ENCODE data around the gene ARMC6. TPM values are rescaled to one million over a fixed set of nuclear protein-coding genes. Genes with fewer than 3 reads are reported as not detected.

The ARMC6 gene
- total RNA-seq, 2 donors from 2014 or later, result 21.0 to 38.6 TPM

- Histone ChIP-seq H3K4me3 (no peak overlapping the region), H3K27ac (no peak overlapping the region), H3K36me3 (peaks cover 12% of the 10 kb centered on the region), H3K4me1 (ENCODE audit: control insufficient read depth in 1 of 2, low read depth in 2 of 2) (no peaks in the 10 kb centered on the region), H3K9me3 (no peaks in the 10 kb centered on the region), H3K27me3 (replicated peaks; ENCODE audit: insufficient read depth) (no peaks in the 10 kb centered on the region)
- no peak for TF ChIP-seq CTCF (IDR thresholded peaks at IDR 0.05)
- ATAC-seq (ENCODE audit: insufficient number of reproducible peaks, low FRiP score, low read depth), result no peak
- DNase-seq (ENCODE audit: low spot score), result no peak
Measured at GRCh38 chr19:19052921-19053320, 19.5 kb downstream of the ARMC6 start.

DNA sequence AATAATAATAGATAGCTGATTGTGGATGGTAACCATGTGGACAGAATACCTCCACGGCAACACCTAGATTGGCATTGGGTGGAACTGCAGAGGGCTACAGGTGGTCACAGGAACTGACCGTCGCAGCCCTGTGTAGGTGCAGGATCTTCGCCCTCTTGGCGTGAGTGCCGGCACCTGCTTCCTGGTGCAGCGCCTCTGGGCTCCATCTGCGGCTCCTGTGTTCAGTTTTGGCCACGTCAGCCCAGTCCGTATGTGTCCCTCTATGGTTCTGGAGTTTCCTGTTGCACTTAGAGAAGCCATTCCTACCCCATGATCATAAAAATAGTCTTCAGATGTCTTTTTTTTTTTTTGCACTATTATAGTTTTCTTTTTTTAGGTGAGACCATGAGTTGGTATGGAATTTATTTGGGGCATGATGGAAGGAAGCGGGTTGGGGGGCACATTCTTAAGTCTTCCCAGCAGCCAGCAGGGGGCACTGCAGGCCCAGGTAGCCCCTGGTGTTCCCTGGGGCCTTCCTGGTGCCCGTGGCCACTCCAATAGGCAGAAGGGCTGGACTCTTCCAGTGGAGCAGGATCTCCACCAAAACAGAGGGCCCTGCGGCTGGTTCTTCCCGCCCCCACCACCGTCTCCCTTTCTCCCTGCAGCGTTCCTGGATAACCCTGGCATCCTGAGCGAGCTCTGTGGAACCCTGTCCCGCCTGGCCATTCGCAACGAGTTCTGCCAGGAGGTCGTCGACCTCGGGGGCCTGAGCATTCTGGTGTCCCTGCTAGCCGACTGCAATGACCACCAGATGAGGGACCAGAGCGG, 20.3 kb downstream of the ARMC6 start:
- H3K36me3 ChIP-seq, result peaks cover 12% of the 10 kb centered on the region

GRCh38 chr19:19054315-19054938, 21.0 kb downstream of the ARMC6 start:
- H3K4me3 ChIP-seq, result no peak overlapping the region
- no peaks in the 10 kb centered on the region for H3K27me3 ChIP-seq (replicated peaks; ENCODE audit: insufficient read depth)
- ATAC-seq (ENCODE audit: insufficient number of reproducible peaks, low FRiP score, low read depth) (no peak), DNase-seq (ENCODE audit: low spot score) (no peak)
- no peaks in the 10 kb centered on the region for H3K4me1 ChIP-seq (ENCODE audit: control insufficient read depth in 1 of 2, low read depth in 2 of 2)
- H3K9me3 ChIP-seq, result no peaks in the 10 kb centered on the region
- H3K36me3 ChIP-seq, result peaks cover 12% of the 10 kb centered on the region
- TF ChIP-seq CTCF (IDR thresholded peaks at IDR 0.05), result no peak
- no peak overlapping the region for H3K27ac ChIP-seq

More for the DNA sequence above, 20.3 kb downstream of the ARMC6 start:
- Histone ChIP-seq H3K9me3 (no peaks in the 10 kb centered on the region), H3K4me1 (ENCODE audit: control insufficient read depth in 1 of 2, low read depth in 2 of 2) (no peaks in the 10 kb centered on the region), H3K27me3 (replicated peaks; ENCODE audit: insufficient read depth) (no peaks in the 10 kb centered on the region), H3K27ac (no peak overlapping the region), H3K4me3 (no peak overlapping the region)
- DNase-seq (ENCODE audit: low spot score) (no peak), ATAC-seq (ENCODE audit: insufficient number of reproducible peaks, low FRiP score, low read depth) (no peak)
- peak; percentile 63 for TF ChIP-seq CTCF (IDR thresholded peaks at IDR 0.05)

DNA sequence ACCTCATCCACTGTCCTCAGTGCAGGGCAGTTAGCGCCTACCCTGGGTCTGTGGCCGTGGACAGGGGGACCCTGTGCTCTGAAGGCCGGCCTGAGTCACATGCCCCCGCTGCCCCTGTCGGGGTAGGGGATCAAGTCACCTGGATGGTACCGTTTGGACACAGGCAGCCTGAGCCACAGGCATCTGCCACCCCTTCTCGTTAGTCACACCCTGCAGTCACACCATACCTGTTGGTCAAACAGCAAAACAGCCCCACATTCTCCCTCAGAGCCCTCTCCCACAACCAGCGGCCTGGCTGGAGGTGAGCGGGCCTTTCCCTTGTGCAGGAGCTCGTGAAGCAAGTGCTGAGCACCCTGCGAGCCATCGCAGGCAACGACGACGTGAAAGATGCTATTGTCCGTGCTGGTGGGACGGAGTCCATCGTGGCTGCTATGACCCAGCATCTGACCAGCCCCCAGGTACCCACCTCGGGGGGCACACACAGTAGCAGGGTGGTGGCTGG, 21.6 kb downstream of the ARMC6 start:
- no peak for TF ChIP-seq CTCF (IDR thresholded peaks at IDR 0.05)

DNA sequence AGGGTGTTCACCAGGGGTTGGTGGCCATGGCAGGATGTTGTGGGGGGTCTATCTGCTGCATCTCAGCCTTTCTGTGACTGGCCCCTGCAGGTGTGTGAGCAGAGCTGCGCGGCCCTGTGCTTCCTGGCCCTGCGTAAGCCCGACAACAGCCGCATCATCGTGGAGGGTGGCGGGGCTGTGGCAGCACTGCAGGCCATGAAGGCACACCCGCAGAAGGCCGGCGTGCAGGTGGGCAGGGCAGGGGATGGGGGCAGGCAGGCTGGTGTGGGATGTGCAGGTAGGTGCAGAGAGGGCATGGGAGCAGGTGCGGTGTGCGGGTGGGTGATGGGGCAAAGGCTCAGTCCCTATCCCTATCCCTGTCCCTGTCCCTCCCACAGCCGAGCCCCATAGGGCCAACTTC, 22.3 kb downstream of the ARMC6 start:
- no peak for ATAC-seq (ENCODE audit: insufficient number of reproducible peaks, low FRiP score, low read depth)
- H3K36me3 ChIP-seq, result peaks cover 12% of the 10 kb centered on the region

More for the DNA sequence above, 21.6 kb downstream of the ARMC6 start:
- Histone ChIP-seq H3K27me3 (replicated peaks; ENCODE audit: insufficient read depth) (no peaks in the 10 kb centered on the region), H3K9me3 (no peaks in the 10 kb centered on the region), H3K27ac (no peak overlapping the region), H3K4me3 (no peak overlapping the region), H3K4me1 (ENCODE audit: control insufficient read depth in 1 of 2, low read depth in 2 of 2) (no peaks in the 10 kb centered on the region), H3K36me3 (peaks cover 12% of the 10 kb centered on the region)
- ATAC-seq (ENCODE audit: insufficient number of reproducible peaks, low FRiP score, low read depth) (no peak), DNase-seq (ENCODE audit: low spot score) (no peak)

More for the DNA sequence above, 22.3 kb downstream of the ARMC6 start:
- no peak overlapping the region for H3K4me3 ChIP-seq
- no peaks in the 10 kb centered on the region for H3K27me3 ChIP-seq (replicated peaks; ENCODE audit: insufficient read depth)
- H3K9me3 ChIP-seq, result no peaks in the 10 kb centered on the region
- H3K4me1 ChIP-seq (ENCODE audit: control insufficient read depth in 1 of 2, low read depth in 2 of 2), result no peaks in the 10 kb centered on the region
- no peak overlapping the region for H3K27ac ChIP-seq
- no peak for DNase-seq (ENCODE audit: low spot score)
- no peak for TF ChIP-seq CTCF (IDR thresholded peaks at IDR 0.05)
